SK-N-MC (cell line): Measurements from ENCODE around the gene RNF214.
"Not testable (repeated sequence)": the region's sequence is repeated elsewhere in the genome, so short reads cannot be mapped to it uniquely, and the experiment has no call there.

ENCODE experiments used
- DNase-seq: peaks from one replicate; pipeline ENCODE4 v3.0.0-alpha.2; 2011; ENCODE audit warnings: low read depth, low spot score
- H3K27ac ChIP-seq: fragments of 200-600 bp; sonication (generic); 2 replicates; pipeline ENCODE4 v1.5.1; 2016; ENCODE audit warnings: mixed run types
- H3K36me3 ChIP-seq: fragments of 200-600 bp; sonication (generic); 2 replicates; pipeline ENCODE4 v1.6.1; 2017; ENCODE audit warnings: antibody characterized with exemption, low read length, mixed read lengths; ENCODE audit not compliant: insufficient read depth
- H3K4me3 ChIP-seq: fragments of 200-600 bp; sonication (generic); 2 replicates; pipeline ENCODE4 v1.5.1; 2016
- H3K9ac ChIP-seq: fragments of 200-600 bp; sonication (generic); 2 replicates; pipeline ENCODE4 v1.8.0; 2017; ENCODE audit warnings: mixed run types, mixed read lengths; ENCODE audit not compliant: insufficient read length
- H3K9me3 ChIP-seq: fragments of 200-600 bp; sonication (generic); 2 replicates; pipeline ENCODE4 v1.6.1; 2017; ENCODE audit warnings: low read depth, mild to moderate bottlenecking, antibody characterized with exemption, low read length, moderate library complexity, mixed read lengths
- EZH2 ChIP-seq: fragments of 200-600 bp; sonication (generic); IDR thresholded peaks from one replicate; pipeline ENCODE4 v1.6.1; 2017; ENCODE audit warnings: antibody characterized with exemption
- FOXP2 ChIP-seq: optimal IDR thresholded peaks from 2 replicates; pipeline ENCODE3; 2011; ENCODE audit warnings: mild to moderate bottlenecking, moderate library complexity; ENCODE audit not compliant: insufficient read depth; ENCODE audit errors: extremely low read length, control extremely low read depth
- POLR2AphosphoS5 ChIP-seq: IDR thresholded peaks from 2 replicates; pipeline ENCODE4 v1.6.1; 2012; ENCODE audit warnings: mild to moderate bottlenecking, low read depth, low read length, borderline replicate concordance

The RNF214 gene

GRCh38 chr11:117232092-117232878, at the start of gene RNF214:
TSS of gene RNF214 (plus strand) at chr11:117232671. CDS start at chr11:117234273, 1,602 bp downstream.
- DNase-seq: no peak
- peak within 1 kb of the TSS; percentile 96 for H3K4me3 ChIP-seq
- no peak within 1 kb of the TSS; the same call in 1 of the 2 replicates for H3K27ac ChIP-seq
- H3K9ac ChIP-seq: peak within 1 kb of the TSS; percentile 88
- H3K9me3 ChIP-seq: no peaks in the 10 kb centered on the region
- H3K36me3 ChIP-seq: no peaks in the 10 kb centered on the region; the same call in 1 of the 2 replicates
- TF ChIP-seq FOXP2 (no peak), POLR2AphosphoS5 (no peak), EZH2 (no peak)

GRCh38 chr11:117183178-117183577, 49.3 kb upstream of the RNF214 start:
- not testable (repeated sequence) for H3K27ac ChIP-seq, H3K9ac ChIP-seq, H3K9me3 ChIP-seq, H3K4me3 ChIP-seq, DNase-seq, H3K36me3 ChIP-seq

GRCh38 chr11:117183724-117184349, 48.6 kb upstream of the RNF214 start:
- Histone ChIP-seq H3K27ac (no peak overlapping the region), H3K9me3 (no peaks in the 10 kb centered on the region), H3K9ac (no peak overlapping the region), H3K4me3 (no peak overlapping the region), H3K36me3 (no peaks in the 10 kb centered on the region)
- no peak for DNase-seq
- TF ChIP-seq EZH2 (no peak), FOXP2 (no peak), POLR2AphosphoS5 (no peak)

- no peak for TF ChIP-seq FOXP2
- no peak for TF ChIP-seq POLR2AphosphoS5
- no peak for TF ChIP-seq EZH2
- no peak for DNase-seq
These were observed 46.6 kb upstream of the RNF214 start for GRCh38 chr11:117185736-117186430.

GRCh38 chr11:117186431-117186761, 46.1 kb upstream of the RNF214 start:
- Histone ChIP-seq H3K36me3 (no peaks in the 10 kb centered on the region), H3K9ac (no peak overlapping the region), H3K4me3 (no peak overlapping the region), H3K9me3 (no peaks in the 10 kb centered on the region), H3K27ac (no peak overlapping the region)
- no peak for DNase-seq
- TF ChIP-seq POLR2AphosphoS5 (no peak), EZH2 (no peak), FOXP2 (no peak)

More at GRCh38 chr11:117185736-117186430, 46.6 kb upstream of the RNF214 start:
- Histone ChIP-seq H3K9me3 (no peaks in the 10 kb centered on the region), H3K36me3 (no peaks in the 10 kb centered on the region), H3K9ac (no peak overlapping the region), H3K4me3 (no peak overlapping the region), H3K27ac (no peak overlapping the region)

GRCh38 chr11:117187007-117187406, 45.5 kb upstream of the RNF214 start:
- Histone ChIP-seq H3K9me3 (no peaks in the 10 kb centered on the region), H3K9ac (no peak overlapping the region), H3K36me3 (no peaks in the 10 kb centered on the region), H3K4me3 (no peak overlapping the region), H3K27ac (no peak overlapping the region)
- TF ChIP-seq FOXP2: no peak
- TF ChIP-seq POLR2AphosphoS5: no peak
- TF ChIP-seq EZH2: no peak
- no peak for DNase-seq

- H3K9me3 ChIP-seq: no peaks in the 10 kb centered on the region
- no peak for DNase-seq
- no peak for TF ChIP-seq FOXP2
- no peak for TF ChIP-seq EZH2
- TF ChIP-seq POLR2AphosphoS5: no peak
- H3K27ac ChIP-seq: no peak overlapping the region
- H3K4me3 ChIP-seq: no peak overlapping the region
- H3K36me3 ChIP-seq: no peaks in the 10 kb centered on the region
- H3K9ac ChIP-seq: no peak overlapping the region
These were observed 45.1 kb upstream of the RNF214 start for GRCh38 chr11:117187428-117187798.

- no peak for TF ChIP-seq FOXP2
- H3K9ac ChIP-seq: no peak overlapping the region
- H3K36me3 ChIP-seq: no peaks in the 10 kb centered on the region
- H3K27ac ChIP-seq: no peak overlapping the region
- DNase-seq: no peak
- H3K4me3 ChIP-seq: no peak overlapping the region
- H3K9me3 ChIP-seq: no peaks in the 10 kb centered on the region
These were observed 44.5 kb upstream of the RNF214 start for GRCh38 chr11:117187799-117188481.
